H9 (cell line): Measurements from ENCODE around the gene FAM3C. TPM values are rescaled to one million over a fixed set of nuclear protein-coding genes. Genes with fewer than 3 reads are reported as not detected.

ENCODE experiments used
- DNase-seq: peaks from one replicate; pipeline ENCODE4 v3.0.0-alpha.2; 2017
- H2AFZ ChIP-seq: one replicate; pipeline ENCODE4 v1.6.1; 2013; ENCODE audit warnings: mild to moderate bottlenecking, low read length, control low read depth, moderate library complexity
- H2AK5ac ChIP-seq: 2 replicates; pipeline ENCODE4 v1.6.1; 2013; ENCODE audit warnings: low read length, control low read depth, mixed read lengths; ENCODE audit not compliant: insufficient read length
- H2BK120ac ChIP-seq: one replicate; pipeline ENCODE4 v1.6.1; 2013; ENCODE audit warnings: low read depth, mild to moderate bottlenecking, low read length, control low read depth, inconsistent platforms; ENCODE audit not compliant: poor library complexity, severe bottlenecking
- H2BK12ac ChIP-seq: 2 replicates; pipeline ENCODE4 v1.6.1; 2013; ENCODE audit warnings: low read length, control low read depth, mixed read lengths, low read depth; ENCODE audit not compliant: insufficient read length
- H2BK15ac ChIP-seq: 2 replicates; pipeline ENCODE4 v1.6.1; 2013; ENCODE audit warnings: low read depth, low read length, control low read depth
- H2BK20ac ChIP-seq: one replicate; pipeline ENCODE4 v1.6.1; 2013; ENCODE audit warnings: low read depth, mild to moderate bottlenecking, low read length, control low read depth, inconsistent platforms; ENCODE audit not compliant: poor library complexity, severe bottlenecking
- H2BK5ac ChIP-seq: 2 replicates; pipeline ENCODE4 v1.6.1; 2013; ENCODE audit warnings: low read length, control low read depth, mixed read lengths; ENCODE audit not compliant: insufficient read length
- H3K14ac ChIP-seq: 2 replicates; pipeline ENCODE4 v1.6.1; 2013; ENCODE audit warnings: low read length, control low read depth; ENCODE audit not compliant: insufficient read depth
- H3K18ac ChIP-seq: 2 replicates; pipeline ENCODE4 v1.6.1; 2013; ENCODE audit warnings: low read depth, mild to moderate bottlenecking, mixed read lengths, low read length, control low read depth; ENCODE audit not compliant: insufficient read length
- H3K23ac ChIP-seq: 2 replicates; pipeline ENCODE4 v1.6.1; 2013; ENCODE audit warnings: low read length, control low read depth, mixed read lengths, low read depth; ENCODE audit not compliant: insufficient read length
- H3K23me2 ChIP-seq: 2 replicates; pipeline ENCODE4 v1.6.1; 2013; ENCODE audit warnings: low read depth, mild to moderate bottlenecking, mixed read lengths, low read length, control low read depth; ENCODE audit not compliant: insufficient read length, poor library complexity, severe bottlenecking
- H3K27ac ChIP-seq: 2 replicates; pipeline ENCODE4 v1.5.1; 2013; ENCODE audit warnings: low read length, control low read depth, mixed read lengths, low read depth; ENCODE audit not compliant: insufficient read length
- H3K27me3 ChIP-seq: 2 replicates; pipeline ENCODE4 v1.6.1; 2013; ENCODE audit warnings: low read length, control low read depth, inconsistent platforms; ENCODE audit not compliant: insufficient read depth
- H3K4ac ChIP-seq: 2 replicates; pipeline ENCODE4 v1.6.1; 2013; ENCODE audit warnings: low read depth, mild to moderate bottlenecking, control low read depth, inconsistent platforms, low read length, moderate library complexity
- H3K4me1 ChIP-seq: 2 replicates; pipeline ENCODE4 v1.6.1; 2013; ENCODE audit warnings: low read length, control low read depth, inconsistent platforms; ENCODE audit not compliant: insufficient read depth
- H3K4me2 ChIP-seq: 2 replicates; pipeline ENCODE4 v1.6.1; 2013; ENCODE audit warnings: low read length, control low read depth, mixed read lengths; ENCODE audit not compliant: insufficient read length, insufficient read depth
- H3K56ac ChIP-seq: 2 replicates; pipeline ENCODE4 v1.6.1; 2013; ENCODE audit warnings: low read depth, mild to moderate bottlenecking, mixed read lengths, low read length, control low read depth; ENCODE audit not compliant: insufficient read length
- H3K79me1 ChIP-seq: 2 replicates; pipeline ENCODE4 v1.6.1; 2013; ENCODE audit warnings: low read depth, mild to moderate bottlenecking, moderate library complexity, low read length, control low read depth, inconsistent platforms; ENCODE audit not compliant: insufficient read depth, poor library complexity, severe bottlenecking
- H3K79me2 ChIP-seq: 2 replicates; pipeline ENCODE4 v1.6.1; 2013; ENCODE audit warnings: low read length, control low read depth, inconsistent platforms; ENCODE audit not compliant: insufficient read depth
- H3K9ac ChIP-seq: 2 replicates; pipeline ENCODE4 v1.6.1; 2013; ENCODE audit warnings: low read length, control low read depth, mixed read lengths; ENCODE audit not compliant: insufficient read length; ENCODE audit errors: extremely low read depth
- H3K9me3 ChIP-seq: one replicate; pipeline ENCODE4 v1.6.1; 2013; ENCODE audit warnings: low read depth, low read length, inconsistent platforms; ENCODE audit not compliant: control insufficient read depth
- H3T11ph ChIP-seq: one replicate; pipeline ENCODE4 v1.6.1; 2013; ENCODE audit warnings: mild to moderate bottlenecking, low read length, control low read depth, inconsistent platforms
- H4K20me1 ChIP-seq: one replicate; pipeline ENCODE4 v1.6.1; 2013; ENCODE audit not compliant: control insufficient read depth, insufficient read length, insufficient read depth
- H4K5ac ChIP-seq: 2 replicates; pipeline ENCODE4 v1.6.1; 2013; ENCODE audit warnings: low read depth, mild to moderate bottlenecking, mixed read lengths, low read length, control low read depth; ENCODE audit not compliant: insufficient read length
- H4K8ac ChIP-seq: replicated peaks from 2 replicates; pipeline ENCODE4 v1.6.1; 2013; ENCODE audit warnings: low read length, control low read depth, mixed read lengths, low read depth; ENCODE audit not compliant: insufficient read length
- H4K91ac ChIP-seq: 2 replicates; pipeline ENCODE4 v1.6.1; 2013; ENCODE audit warnings: low read depth, mild to moderate bottlenecking, moderate library complexity, mixed read lengths, low read length, control low read depth; ENCODE audit not compliant: insufficient read length
- H3K27ac Mint-ChIP-seq, 3 experiments: 2 replicates in 2 of 3; 3 replicates in 1 of 3; pipeline ENCODE4 v1.8.0; 2020 to 2021; ENCODE audit warnings: mixed read lengths in 3 of 3, mild to moderate bottlenecking in 1 of 3, moderate library complexity in 1 of 3
- H3K27me3 Mint-ChIP-seq: 2 replicates; pipeline ENCODE4 v1.8.0; 2021; ENCODE audit warnings: low read depth, mild to moderate bottlenecking, moderate library complexity, mixed read lengths
- H3K36me3 Mint-ChIP-seq, 3 experiments: 2 replicates in 2 of 3; 3 replicates in 1 of 3; pipeline ENCODE4 v1.8.0; 2020 to 2021; ENCODE audit warnings: low read depth in 3 of 3, mixed read lengths in 3 of 3; ENCODE audit not compliant: insufficient read depth in 1 of 3
- H3K4me1 Mint-ChIP-seq, 2 experiments: 2 replicates each; pipeline ENCODE4 v1.8.0; 2020; ENCODE audit warnings: mixed read lengths in 2 of 2
- H3K4me3 Mint-ChIP-seq, 2 experiments: 2 replicates in 1 of 2; 3 replicates in 1 of 2; pipeline ENCODE4 v1.8.0; 2020 to 2021; ENCODE audit warnings: mild to moderate bottlenecking in 2 of 2, mixed read lengths in 2 of 2, moderate library complexity in 1 of 2
- H3K9me3 Mint-ChIP-seq, 2 experiments: 2 replicates in 1 of 2; 3 replicates in 1 of 2; pipeline ENCODE4 v1.8.0; 2020; ENCODE audit warnings: mild to moderate bottlenecking in 2 of 2, mixed read lengths in 2 of 2, moderate library complexity in 1 of 2
- WGBS: extraction: QIAGEN DNeasy Blood & Tissue Kit; methylation state at CpG from one replicate; pipeline ENCODE4 v1.1.7; 2013; ENCODE audit warnings: missing lambda C conversion rate, low lambda C conversion rate, mixed read lengths; ENCODE audit not compliant: insufficient read length; ENCODE audit errors: extremely low coverage; 5-methylcytosine and 5-hydroxymethylcytosine counted together
- total RNA-seq: library from RNA; stranded (reverse); gene quantifications from 2 replicates; pipeline ENCODE4 v1.2.1, GENCODE V29; 2021
- TF ChIP-seq, protein P1 (sequence below): fragments of 200-600 bp; sonication (generic); conservative IDR thresholded peaks from 3 replicates; pipeline ENCODE4 v1.8.0; 2021; ENCODE audit warnings: antibody characterized with exemption, mild to moderate bottlenecking

The FAM3C gene
- total RNA-seq, 1 experiment from 2014 or later = 64.5 TPM

DNA sequence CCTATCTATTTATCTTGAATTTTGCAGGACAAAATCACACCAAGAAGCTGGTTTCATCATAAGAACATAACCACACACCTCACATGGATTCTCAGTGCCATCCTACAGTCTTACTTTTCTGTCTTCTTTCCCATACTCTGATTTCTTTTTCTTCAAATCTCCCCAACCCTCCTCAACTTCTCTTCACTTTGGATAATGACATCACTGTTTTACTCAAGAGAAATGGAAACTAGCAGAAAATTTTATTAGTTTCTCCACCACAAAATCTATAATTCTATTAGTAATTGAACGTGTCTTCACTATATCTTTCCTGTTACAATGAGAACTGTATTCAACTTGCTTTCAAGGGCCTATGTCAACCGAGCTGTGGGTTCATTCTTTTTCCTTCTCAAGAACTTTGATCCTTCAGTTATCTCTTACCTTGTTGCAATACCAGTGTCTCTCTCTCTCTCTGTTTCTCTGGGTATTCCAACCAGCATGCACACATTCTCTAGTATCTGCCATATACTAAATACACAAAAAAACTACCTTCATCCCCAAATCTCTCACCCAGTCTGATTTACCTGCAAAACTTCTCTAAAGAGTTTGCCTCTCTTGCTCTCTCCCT lies 35.4 kb upstream of the FAM3C start:
- no peaks in the 10 kb centered on the region for H3K27me3 Mint-ChIP-seq

More for the DNA sequence above, 35.4 kb upstream of the FAM3C start:
- no peaks in the 10 kb centered on the region for H3K79me1 ChIP-seq
- H2BK12ac ChIP-seq = no peak overlapping the region
- H4K8ac ChIP-seq = no peak overlapping the region
- DNase-seq = no peak
- no peak overlapping the region for H3K4ac ChIP-seq
- Mint-ChIP-seq H3K27ac (no peak overlapping the region), H3K9me3 (no peaks in the 10 kb centered on the region; a peak in 1 of 5 replicates), H3K4me3 (no peak overlapping the region), H3K36me3 (no peaks in the 10 kb centered on the region), H3K4me1 (no peaks in the 10 kb centered on the region)
- no peak overlapping the region for H2BK20ac ChIP-seq
- H3K9ac ChIP-seq = no peak overlapping the region
- H3T11ph ChIP-seq = no peak overlapping the region
- H3K4me1 ChIP-seq = no peaks in the 10 kb centered on the region
- no peak overlapping the region for H2BK15ac ChIP-seq
- no peak overlapping the region for H3K56ac ChIP-seq
- H3K27ac ChIP-seq = no peak overlapping the region
- H2BK120ac ChIP-seq = no peak overlapping the region
- H3K23me2 ChIP-seq = no peaks in the 10 kb centered on the region
- H3K27me3 ChIP-seq = no peaks in the 10 kb centered on the region
- no peak overlapping the region for H2BK5ac ChIP-seq
- H3K4me2 ChIP-seq = no peak overlapping the region
- no peaks in the 10 kb centered on the region for H3K9me3 ChIP-seq
- no peak overlapping the region for H3K23ac ChIP-seq
- H4K20me1 ChIP-seq = no peaks in the 10 kb centered on the region
- WGBS = no CpG with 5 or more reads among the region's 2 CpGs
- no peak overlapping the region for H2AFZ ChIP-seq
- TF ChIP-seq, protein P1, sequence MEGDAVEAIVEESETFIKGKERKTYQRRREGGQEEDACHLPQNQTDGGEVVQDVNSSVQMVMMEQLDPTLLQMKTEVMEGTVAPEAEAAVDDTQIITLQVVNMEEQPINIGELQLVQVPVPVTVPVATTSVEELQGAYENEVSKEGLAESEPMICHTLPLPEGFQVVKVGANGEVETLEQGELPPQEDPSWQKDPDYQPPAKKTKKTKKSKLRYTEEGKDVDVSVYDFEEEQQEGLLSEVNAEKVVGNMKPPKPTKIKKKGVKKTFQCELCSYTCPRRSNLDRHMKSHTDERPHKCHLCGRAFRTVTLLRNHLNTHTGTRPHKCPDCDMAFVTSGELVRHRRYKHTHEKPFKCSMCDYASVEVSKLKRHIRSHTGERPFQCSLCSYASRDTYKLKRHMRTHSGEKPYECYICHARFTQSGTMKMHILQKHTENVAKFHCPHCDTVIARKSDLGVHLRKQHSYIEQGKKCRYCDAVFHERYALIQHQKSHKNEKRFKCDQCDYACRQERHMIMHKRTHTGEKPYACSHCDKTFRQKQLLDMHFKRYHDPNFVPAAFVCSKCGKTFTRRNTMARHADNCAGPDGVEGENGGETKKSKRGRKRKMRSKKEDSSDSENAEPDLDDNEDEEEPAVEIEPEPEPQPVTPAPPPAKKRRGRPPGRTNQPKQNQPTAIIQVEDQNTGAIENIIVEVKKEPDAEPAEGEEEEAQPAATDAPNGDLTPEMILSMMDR = no peak
- H3K18ac ChIP-seq = no peak overlapping the region
- H2AK5ac ChIP-seq = no peak overlapping the region
- H3K79me2 ChIP-seq = no peaks in the 10 kb centered on the region
- H4K5ac ChIP-seq = no peak overlapping the region
- H3K14ac ChIP-seq = no peak overlapping the region
- no peak overlapping the region for H4K91ac ChIP-seq
